Measurements from ENCODE around the gene MADD. TPM values are rescaled to one million over a fixed set of nuclear protein-coding genes. Genes with fewer than 3 reads are reported as not detected.

MADD gene
- total RNA-seq, 2 experiments from 2014 or later = 161 to 178 TPM

DNA sequence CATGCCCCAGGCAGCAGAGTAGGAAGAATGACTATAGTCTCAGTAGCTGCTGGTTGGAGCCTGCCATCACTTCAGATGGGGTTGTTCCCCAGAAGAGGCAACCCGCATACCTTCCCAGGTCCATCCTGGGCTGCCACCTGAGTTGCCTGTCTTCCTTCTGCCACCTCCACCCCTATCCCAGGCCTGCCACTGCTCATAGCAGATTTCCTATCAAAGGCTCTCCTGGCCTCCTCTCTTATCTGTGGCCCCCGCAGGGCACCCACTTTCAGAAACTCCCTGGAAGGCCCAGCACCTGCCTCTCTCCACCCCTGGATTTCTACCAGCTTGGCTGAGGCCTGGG lies 12.8 kb upstream of the MADD start:
- Mint-ChIP-seq H3K4me3 (no peak overlapping the region), H3K27me3 (no peaks in the 10 kb centered on the region), H3K9me3 (no peaks in the 10 kb centered on the region), H3K36me3 (ENCODE audit: low read depth) (no peaks in the 10 kb centered on the region), H3K4me1 (ENCODE audit: low read depth) (peaks cover 12% of the 10 kb centered on the region), H3K27ac (no peak overlapping the region)
- Histone ChIP-seq H3K9me3 (ENCODE audit: control insufficient read depth in 1 of 2, insufficient read depth in 1 of 2, low read length in 2 of 2) (no peaks in the 10 kb centered on the region), H3K27ac (ENCODE audit: low read depth in 1 of 2, low read length in 2 of 2) (no peak overlapping the region), H3K4me3 (ENCODE audit: low read length) (no peak overlapping the region), H3K4me1 (ENCODE audit: insufficient read depth, low read length) (peaks cover 17% of the 10 kb centered on the region), H3K36me3 (ENCODE audit: insufficient read depth, low read length) (no peaks in the 10 kb centered on the region), H3K27me3 (ENCODE audit: control insufficient read depth in 1 of 2, insufficient read depth in 2 of 2, low read length in 2 of 2) (no peaks in the 10 kb centered on the region)
- intact Hi-C loops (cut with DNase I, micrococcal nuclease) = no loop called here
- CTCF ChIA-PET = no interaction called here
- ATAC-seq (ENCODE audit: poor library complexity) (no peak), DNase-seq (no peak)
- no peak for TF ChIP-seq CTCF (IDR thresholded peaks at IDR 0.05)
- POLR2A ChIA-PET = interaction anchor here (0.7 kb wide), 1 partner anchor 11 kb away, joined by 4 read pairs; no protein-coding TSS in a partner anchor

DNA sequence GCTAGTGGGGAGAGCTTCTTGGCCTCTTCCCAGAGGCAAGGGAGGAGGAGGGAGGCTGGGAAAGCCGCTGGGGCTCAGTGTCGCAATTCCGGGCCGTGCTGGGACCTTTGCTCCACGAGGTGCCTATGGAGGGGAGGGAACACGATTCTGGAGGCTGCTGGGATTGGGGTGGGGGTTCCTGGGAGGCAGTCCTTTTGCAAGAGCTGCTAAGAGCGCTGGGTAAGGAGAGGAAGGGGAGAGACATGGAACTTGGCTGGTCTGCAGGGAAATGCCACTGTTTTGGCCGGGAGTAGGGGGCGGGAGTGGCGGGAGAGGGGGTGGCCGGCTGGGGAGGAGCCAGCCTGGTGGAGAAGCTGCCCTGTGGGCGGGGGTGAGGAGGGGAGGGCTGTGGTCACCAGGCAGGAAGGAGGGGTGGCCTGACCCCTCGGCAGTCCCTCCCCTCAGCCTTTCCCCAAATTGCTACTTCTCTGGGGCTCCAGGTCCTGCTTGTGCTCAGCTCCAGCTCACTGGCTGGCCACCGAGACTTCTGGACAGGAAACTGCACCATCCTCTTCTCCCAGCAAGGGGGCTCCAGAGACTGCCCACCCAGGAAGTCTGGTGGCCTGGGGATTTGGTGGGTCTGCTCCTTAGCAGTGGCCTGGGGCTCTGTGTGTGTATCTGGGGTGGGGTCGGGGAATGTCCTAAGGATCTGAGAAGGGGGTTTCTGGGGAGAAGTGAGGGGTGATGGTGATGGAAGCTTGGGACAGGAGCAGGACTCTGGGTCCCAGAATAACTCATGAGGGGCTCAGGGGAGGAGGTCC lies 12.2 kb upstream of the MADD start, which contains the start of gene NR1H3:
Gene NR1H3, plus strand, starts transcription at position 480 of the 800 bp plus-strand sequence. CDS start 1,221 bp downstream, outside the sequence.
- ATAC-seq (ENCODE audit: poor library complexity) (no peak), DNase-seq (peak in 2 of 14 experiments; percentile 29 to 33)
- H3K9me3 Mint-ChIP-seq = no peaks in the 10 kb centered on the region
- H3K36me3 Mint-ChIP-seq (ENCODE audit: low read depth) = no peaks in the 10 kb centered on the region
- H3K36me3 ChIP-seq (ENCODE audit: insufficient read depth, low read length) = no peaks in the 10 kb centered on the region
- H3K9me3 ChIP-seq (ENCODE audit: control insufficient read depth in 1 of 2, insufficient read depth in 1 of 2, low read length in 2 of 2) = no peaks in the 10 kb centered on the region
- CTCF ChIA-PET = interaction anchor here (2.0 kb wide), 1 partner anchor 23 kb away, joined by 8 read pairs; no protein-coding TSS in a partner anchor
- H3K4me1 ChIP-seq (ENCODE audit: insufficient read depth, low read length) = peaks cover 17% of the 10 kb centered on the region
- POLR2A ChIA-PET = interaction anchor here (0.7 to 2.7 kb wide), 4 partner anchors 9 to 80 kb away, joined by 4 to 19 read pairs (median 10); partner anchors contain the start of genes ACP2, ARFGAP2 and DDB2
- peaks cover 12% of the 10 kb centered on the region for H3K4me1 Mint-ChIP-seq (ENCODE audit: low read depth)
- no peak within 1 kb of the TSS for H3K27ac ChIP-seq (ENCODE audit: low read depth in 1 of 2, low read length in 2 of 2)
- intact Hi-C loops (cut with DNase I, micrococcal nuclease) = no loop called here
- H3K27me3 Mint-ChIP-seq = no peaks in the 10 kb centered on the region
- no peak for TF ChIP-seq CTCF (IDR thresholded peaks at IDR 0.05)
- H3K27me3 ChIP-seq (ENCODE audit: control insufficient read depth in 1 of 2, insufficient read depth in 2 of 2, low read length in 2 of 2) = no peaks in the 10 kb centered on the region
- no peak within 1 kb of the TSS for H3K27ac Mint-ChIP-seq
- no peak within 1 kb of the TSS for H3K4me3 ChIP-seq (ENCODE audit: low read length)
- H3K4me3 Mint-ChIP-seq = no peak within 1 kb of the TSS

GRCh38 chr11:47258317-47258902 lies 11.5 kb upstream of the MADD start:
- Mint-ChIP-seq H3K4me3 (no peak overlapping the region), H3K9me3 (no peaks in the 10 kb centered on the region), H3K4me1 (ENCODE audit: low read depth) (peaks cover 12% of the 10 kb centered on the region), H3K36me3 (ENCODE audit: low read depth) (no peaks in the 10 kb centered on the region), H3K27ac (no peak overlapping the region), H3K27me3 (no peaks in the 10 kb centered on the region)
- intact Hi-C loops (cut with DNase I, micrococcal nuclease) = no loop called here
- no peaks in the 10 kb centered on the region for H3K9me3 ChIP-seq (ENCODE audit: control insufficient read depth in 1 of 2, insufficient read depth in 1 of 2, low read length in 2 of 2)
- ChIA-PET POLR2A (interaction anchor here (1.9 to 2.7 kb wide), 3 partner anchors 10 to 81 kb away, joined by 10 to 19 read pairs (median 10); partner anchors contain the start of genes ACP2, ARFGAP2 and DDB2), CTCF (interaction anchor here (0.6 to 2.0 kb wide), 6 partner anchors 13 to 280 kb away, joined by 3 to 13 read pairs (median 7); no protein-coding TSS in a partner anchor)
- DNase-seq = no peak
- H3K27ac ChIP-seq (ENCODE audit: low read depth in 1 of 2, low read length in 2 of 2) = no peak overlapping the region
- no peaks in the 10 kb centered on the region for H3K36me3 ChIP-seq (ENCODE audit: insufficient read depth, low read length)
- no peak for ATAC-seq (ENCODE audit: poor library complexity)
- peaks cover 17% of the 10 kb centered on the region for H3K4me1 ChIP-seq (ENCODE audit: insufficient read depth, low read length)
- H3K27me3 ChIP-seq (ENCODE audit: control insufficient read depth in 1 of 2, insufficient read depth in 2 of 2, low read length in 2 of 2) = no peaks in the 10 kb centered on the region
- TF ChIP-seq CTCF (IDR thresholded peaks at IDR 0.05) = no peak
- H3K4me3 ChIP-seq (ENCODE audit: low read length) = no peak overlapping the region
